Measurements from ENCODE around the gene TXN. TPM values are rescaled to one million over a fixed set of nuclear protein-coding genes. Genes with fewer than 3 reads are reported as not detected.

The TXN gene
- total and polyA plus RNA-seq, 2 of the 8 experiments (the other 6 are each of a cell fraction or from before 2014, with no cell fraction given) = 297 to 419 TPM

GRCh38 chr9:110241858-110242321, 14.4 kb downstream of the TXN start (continued):
- TF ChIP-seq ATF2 (IDR thresholded peaks at IDR 0.05; ENCODE audit: low read length) = no peak
- no peak for TF ChIP-seq BRCA1 (IDR thresholded peaks at IDR 0.05; ENCODE audit: low read depth, low read length)
- no peak for TF ChIP-seq SP2 (IDR thresholded peaks at IDR 0.05; ENCODE audit: low read length)
- no peak for TF ChIP-seq TAF1 (IDR thresholded peaks at IDR 0.05; ENCODE audit: low read depth, low read length)
- TF ChIP-seq MAX (IDR thresholded peaks at IDR 0.05) = no peak
- TF ChIP-seq JUN (IDR thresholded peaks at IDR 0.05; ENCODE audit: low read depth, low read length) = no peak
- TF ChIP-seq SP4 (IDR thresholded peaks at IDR 0.05; ENCODE audit: low read length) = no peak

All from H1 (cell line).